ENCODE data around the gene TMEM45A.
A peak's percentile ranks its signal among the peaks of the same experiment; 100 is the strongest.
"Not testable (repeated sequence)": the region's sequence is repeated elsewhere in the genome, so short reads cannot be mapped to it uniquely, and the experiment has no call there.

The TMEM45A gene, protein sequence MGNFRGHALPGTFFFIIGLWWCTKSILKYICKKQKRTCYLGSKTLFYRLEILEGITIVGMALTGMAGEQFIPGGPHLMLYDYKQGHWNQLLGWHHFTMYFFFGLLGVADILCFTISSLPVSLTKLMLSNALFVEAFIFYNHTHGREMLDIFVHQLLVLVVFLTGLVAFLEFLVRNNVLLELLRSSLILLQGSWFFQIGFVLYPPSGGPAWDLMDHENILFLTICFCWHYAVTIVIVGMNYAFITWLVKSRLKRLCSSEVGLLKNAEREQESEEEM

DNA sequence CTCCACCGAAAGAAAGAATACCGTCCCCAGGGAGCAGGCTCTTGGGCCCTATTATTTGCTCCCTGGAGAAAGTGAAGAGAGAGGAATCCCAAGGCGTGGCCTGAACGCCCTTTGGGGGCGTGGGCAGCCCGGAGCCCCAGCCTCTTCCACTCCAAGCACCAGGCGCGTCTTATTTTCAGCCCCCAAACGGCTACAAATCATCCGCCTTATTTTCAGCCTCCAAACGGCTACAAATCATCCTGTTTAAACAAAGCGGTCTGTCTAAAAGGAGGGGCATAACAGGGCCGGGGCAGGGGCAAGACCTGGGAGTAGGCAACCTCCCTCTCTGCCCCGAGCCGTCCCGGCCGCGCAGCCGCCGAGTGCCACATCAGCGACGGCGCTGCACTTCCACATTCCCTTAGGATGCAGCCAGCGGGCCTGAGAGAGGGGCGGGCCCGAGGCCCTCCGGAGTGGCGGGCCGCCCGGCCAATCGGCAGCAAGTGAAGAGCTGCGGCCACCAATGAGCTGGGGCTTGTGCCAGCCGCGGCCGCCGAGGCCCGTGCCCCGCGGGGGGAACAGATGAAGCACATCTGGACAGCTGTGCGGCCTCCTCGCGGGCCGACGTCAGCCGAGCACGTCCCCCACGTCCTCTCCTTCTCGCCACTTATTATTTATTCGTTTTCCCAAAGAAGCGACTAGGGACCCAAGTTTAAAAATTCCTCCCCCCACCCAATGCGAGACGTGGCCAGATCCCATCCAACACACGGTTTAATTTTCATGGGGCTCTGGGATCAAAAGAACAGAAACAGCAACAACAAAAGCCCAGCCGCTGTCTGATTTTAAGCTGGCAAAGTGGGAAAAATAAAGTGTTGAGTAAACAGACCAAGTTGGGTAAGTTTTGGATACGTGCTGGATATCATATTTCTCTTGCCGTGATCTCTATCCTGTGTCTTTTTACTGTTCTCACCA is at the start of gene TMEM45A:
TMEM45A (plus strand) TSS at position 561 of the 948 bp plus-strand sequence. CDS start 62,593 bp downstream, outside the sequence.
- DNase-seq, result peak; percentile 91 to 96

GRCh38 chr3:100443690-100444089 is 48.7 kb upstream of the TMEM45A start:
- no peak for DNase-seq

GRCh38 chr3:100447067-100447466 is 45.4 kb upstream of the TMEM45A start:
- DNase-seq, result not testable (repeated sequence)

DNA sequence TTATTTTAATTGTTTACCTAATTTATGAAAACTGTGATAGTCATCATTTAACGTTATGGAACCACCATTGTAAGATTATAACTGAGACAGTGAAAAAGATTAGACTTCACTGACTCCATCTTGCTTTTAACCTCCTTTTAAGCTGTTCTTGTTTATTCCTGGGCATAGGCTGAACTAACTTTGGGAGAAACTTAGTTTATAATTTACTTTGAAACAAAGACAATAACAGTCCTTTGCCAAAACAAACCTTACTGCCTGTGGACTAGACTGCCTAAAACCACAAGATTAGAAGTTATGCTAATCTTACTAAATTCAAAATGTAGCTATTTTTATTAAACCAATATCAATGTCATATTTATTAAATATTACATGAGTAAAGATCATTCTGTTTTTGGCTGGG is 44.3 kb upstream of the TMEM45A start:
- no peak for DNase-seq

- no peak for DNase-seq
Measured at GRCh38 chr3:100449214-100449613, 43.2 kb upstream of the TMEM45A start.

- no peak for DNase-seq
Measured at GRCh38 chr3:100454677-100455076, 37.7 kb upstream of the TMEM45A start.

- DNase-seq, result no peak
Measured at GRCh38 chr3:100455841-100456550, 36.4 kb upstream of the TMEM45A start.

DNA sequence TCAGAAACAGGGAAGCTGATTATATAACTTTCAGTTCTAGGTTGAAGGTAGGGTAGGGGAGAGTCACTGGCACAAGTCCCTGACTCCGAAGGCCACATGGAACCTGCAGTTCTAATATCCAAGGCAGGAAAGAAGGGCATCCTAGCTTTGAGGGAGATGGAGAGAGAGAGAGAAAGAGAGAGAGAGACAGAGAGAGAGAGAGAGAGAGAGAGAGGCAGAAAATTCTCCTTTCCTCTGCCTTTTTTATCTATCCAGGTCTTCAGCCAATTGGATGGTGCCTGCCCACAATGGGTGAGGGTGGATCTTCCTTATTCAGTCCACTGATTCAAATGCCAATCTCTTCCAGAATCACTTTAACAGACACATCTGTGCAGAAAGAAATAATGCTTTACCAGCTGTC is 35.7 kb upstream of the TMEM45A start:
- no peak for DNase-seq

GRCh38 chr3:100457811-100458210 is 34.6 kb upstream of the TMEM45A start:
- no peak for DNase-seq

- DNase-seq, result peak in 1 of 2 experiments; percentile 13
Measured at GRCh38 chr3:100458814-100459213, 33.6 kb upstream of the TMEM45A start.

GRCh38 chr3:100463002-100463401 is 29.4 kb upstream of the TMEM45A start:
- peak; percentile 69 to 72 for DNase-seq

DNA sequence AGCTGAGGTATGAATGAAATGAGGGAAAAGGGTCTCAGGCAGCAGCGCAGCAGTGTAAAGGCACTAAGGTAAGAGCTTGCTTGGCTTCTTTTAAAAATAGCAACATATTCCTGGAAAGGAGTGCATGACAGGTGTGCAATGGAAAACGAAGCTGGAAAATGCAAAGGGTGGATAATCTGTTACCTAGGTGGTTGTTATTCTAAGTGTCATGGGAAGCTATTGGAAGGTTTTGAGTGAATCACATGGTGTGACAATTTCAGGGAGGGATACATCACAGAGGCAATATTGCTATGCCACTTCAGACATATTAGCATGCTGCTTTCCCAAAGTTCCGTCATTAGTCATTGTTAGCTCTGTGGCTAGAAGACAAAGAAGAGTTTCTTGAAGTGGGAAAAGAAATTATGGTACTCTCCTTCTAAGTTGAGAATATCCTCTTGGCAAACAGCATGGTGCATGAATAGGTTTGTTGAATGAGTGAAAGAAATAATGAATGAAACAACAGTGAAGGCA is 28.7 kb upstream of the TMEM45A start:
- no peak for DNase-seq

- DNase-seq, result no peak
Measured at GRCh38 chr3:100465892-100466777, 26.3 kb upstream of the TMEM45A start.

DNA sequence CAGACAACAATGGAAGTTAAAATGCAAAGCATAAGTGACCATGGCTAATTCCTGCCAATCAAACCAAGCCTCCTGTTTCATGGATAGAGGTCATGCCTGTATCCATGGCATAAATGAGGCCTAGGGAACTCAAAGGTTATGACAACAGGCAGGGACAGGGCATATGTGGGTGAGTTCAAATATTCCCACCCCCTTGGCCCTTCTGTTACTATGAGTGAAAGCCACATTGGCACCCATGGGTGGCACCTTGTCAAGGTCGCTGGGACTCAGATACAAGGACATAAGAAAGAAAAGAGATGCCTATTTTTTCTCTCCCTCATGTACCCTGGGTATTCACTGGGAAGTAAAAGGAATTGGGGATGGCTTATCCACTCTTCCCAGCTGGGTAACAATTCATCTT is 25.3 kb upstream of the TMEM45A start:
- no peak for DNase-seq

DNA sequence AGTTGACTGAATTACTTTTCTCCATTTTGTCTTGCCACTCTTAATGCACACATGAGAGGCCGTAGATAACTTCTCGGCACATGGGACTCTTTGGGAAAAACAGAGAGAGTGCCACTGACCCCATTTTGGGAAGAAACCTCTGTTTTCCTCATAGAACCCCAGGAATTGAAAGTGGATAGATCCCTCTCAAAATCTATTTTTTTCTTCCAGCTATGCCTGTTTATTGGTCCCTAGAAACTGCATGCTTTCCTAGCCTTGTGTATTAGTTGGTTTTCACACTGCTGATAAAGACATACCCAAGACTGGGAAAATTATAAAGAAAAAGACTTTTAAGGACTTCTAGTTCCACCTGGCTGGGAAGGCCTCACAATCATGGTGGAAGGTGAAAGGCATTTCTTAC is 23.7 kb upstream of the TMEM45A start:
- DNase-seq, result no peak

DNA sequence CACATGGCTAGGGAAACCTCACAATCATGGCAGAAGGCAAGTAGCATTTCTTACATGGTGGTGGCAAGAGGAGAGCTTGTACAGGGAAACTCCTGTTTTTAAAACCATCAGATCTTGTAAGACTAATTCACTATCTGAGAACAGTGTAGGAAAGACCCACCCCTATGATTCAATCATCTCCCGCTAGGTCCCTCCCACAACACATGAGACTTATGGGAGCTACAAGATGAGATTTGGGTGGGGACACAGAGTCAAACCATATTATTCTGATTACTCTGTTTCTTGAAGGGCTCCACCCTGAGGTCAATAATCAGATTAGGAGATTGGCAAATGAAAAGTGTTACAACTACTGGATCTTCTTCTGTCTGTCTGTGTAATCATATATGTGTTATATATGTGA is 21.5 kb upstream of the TMEM45A start:
- DNase-seq, result no peak

GRCh38 chr3:100471444-100471843 is 21.0 kb upstream of the TMEM45A start:
- no peak for DNase-seq

DNA sequence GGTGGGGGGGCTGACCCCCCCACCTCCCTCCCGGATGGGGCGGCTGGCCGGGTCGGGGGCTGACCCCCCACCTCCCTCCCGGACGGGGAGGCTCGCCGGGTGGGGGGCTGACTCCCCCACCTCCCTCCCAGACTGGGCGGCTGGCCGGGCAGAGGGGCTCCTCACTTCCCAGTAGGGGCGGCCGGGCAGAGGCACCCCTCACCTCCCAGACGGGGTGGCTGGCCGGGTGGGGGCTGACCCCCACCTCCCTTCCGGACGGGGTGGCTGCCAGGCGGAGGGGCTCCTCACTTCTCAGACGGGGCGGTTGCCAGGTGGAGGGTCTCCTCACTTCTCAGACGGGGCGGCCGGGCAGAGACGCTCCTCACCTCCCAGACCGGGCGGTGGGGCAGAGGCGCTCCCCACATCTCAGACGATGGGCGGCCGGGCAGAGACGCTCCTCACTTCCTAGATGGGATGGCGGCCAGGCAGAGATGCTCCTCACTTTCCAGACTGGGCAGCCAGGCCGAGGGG is 14.5 kb upstream of the TMEM45A start:
- not testable (repeated sequence) for DNase-seq

DNA sequence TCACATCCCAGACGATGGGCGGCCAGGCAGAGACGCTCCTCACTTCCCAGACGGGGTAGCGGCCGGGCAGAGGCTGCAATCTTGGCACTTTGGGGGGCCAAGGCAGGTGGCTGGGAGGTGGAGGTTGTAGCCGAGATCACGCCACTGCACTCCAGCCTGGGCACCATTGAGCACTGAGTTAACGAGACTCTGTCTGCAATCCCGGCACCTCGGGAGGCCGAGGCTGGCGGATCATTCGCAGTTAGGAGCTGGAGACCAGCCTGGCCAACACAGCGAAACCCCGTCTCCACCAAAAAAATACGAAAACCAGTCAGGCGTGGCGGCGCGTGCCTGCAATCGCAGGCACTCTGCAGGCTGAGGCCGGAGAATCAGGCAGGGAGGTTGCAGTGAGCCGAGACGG is 13.9 kb upstream of the TMEM45A start:
- not testable (repeated sequence) for DNase-seq

GRCh38 chr3:100480081-100480480 is 12.3 kb upstream of the TMEM45A start:
- DNase-seq, result no peak

- no peak for DNase-seq
Measured at GRCh38 chr3:100482176-100482575, 10.2 kb upstream of the TMEM45A start.

DNA sequence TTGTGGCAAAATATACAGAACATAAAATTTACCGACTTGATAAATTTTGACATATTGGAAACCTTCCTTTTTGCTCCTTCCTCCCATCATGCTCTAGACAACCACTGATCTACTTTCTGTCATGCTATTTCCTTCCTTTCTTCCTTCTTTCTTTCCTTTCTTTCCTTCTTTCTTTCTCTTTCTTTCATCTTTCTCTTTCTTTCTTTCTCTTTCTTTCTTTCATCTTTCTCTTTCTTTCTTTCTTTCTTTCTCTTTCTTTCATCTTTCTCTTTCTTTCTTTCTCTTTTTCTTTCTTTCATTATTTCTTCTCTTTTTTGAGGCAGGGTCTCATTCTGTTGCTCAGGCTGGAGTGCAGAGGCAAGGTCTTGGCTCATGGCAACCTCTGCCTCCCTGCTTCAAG is 8.9 kb upstream of the TMEM45A start:
- no peak for DNase-seq

Data from NCI-H2081 (cell line).